ENCODE results near the gene PLSCR5.

Gene PLSCR5, protein sequence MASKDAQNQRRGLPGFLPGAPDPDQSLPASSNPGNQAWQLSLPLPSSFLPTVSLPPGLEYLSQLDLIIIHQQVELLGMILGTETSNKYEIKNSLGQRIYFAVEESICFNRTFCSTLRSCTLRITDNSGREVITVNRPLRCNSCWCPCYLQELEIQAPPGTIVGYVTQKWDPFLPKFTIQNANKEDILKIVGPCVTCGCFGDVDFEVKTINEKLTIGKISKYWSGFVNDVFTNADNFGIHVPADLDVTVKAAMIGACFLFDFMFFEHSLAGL

GRCh38 chr3:146605106-146605505 lies at the start of gene PLSCR5:
Gene PLSCR5 (minus strand): TSS chr3:146605346. CDS start chr3:146605212, 134 bp downstream.
- DNase-seq = no peak

GRCh38 chr3:146653978-146654377 lies 48.8 kb upstream of the PLSCR5 start:
- no peak for DNase-seq

DNA sequence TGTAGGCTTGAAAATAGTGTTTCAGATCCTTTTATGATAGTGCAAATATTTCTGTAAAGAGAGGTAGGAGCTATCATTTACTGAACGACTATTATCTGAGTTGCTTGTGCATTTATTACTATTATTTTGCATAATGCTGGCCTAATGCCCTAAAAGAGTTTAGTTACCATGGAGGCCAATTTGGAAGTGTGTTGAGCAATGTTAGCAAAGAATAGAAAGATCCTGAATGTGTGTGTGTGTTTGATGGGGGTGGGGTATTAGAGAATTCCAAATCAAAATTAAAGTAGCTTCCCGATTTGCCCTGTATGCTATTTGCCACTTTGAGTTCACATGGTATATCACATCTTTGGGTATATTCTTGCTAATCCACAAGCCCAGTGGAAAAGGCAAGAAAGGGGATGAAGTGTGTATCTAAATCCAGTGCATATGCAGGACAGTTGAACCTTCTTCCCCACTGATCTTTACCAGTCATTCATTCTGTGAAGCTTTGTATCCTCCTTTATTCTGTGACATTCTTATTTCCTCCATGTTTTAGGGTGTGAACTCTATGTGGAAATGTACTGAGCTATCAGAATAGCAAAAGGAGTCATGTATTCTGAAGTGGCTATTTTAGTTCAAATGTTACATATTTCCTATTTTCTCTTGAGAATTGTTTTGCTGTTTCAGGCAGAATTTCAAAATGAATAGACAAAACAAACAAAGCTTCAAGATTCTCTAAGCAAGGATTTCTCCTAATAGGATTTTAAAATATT lies 45.7 kb upstream of the PLSCR5 start:
- no peak for DNase-seq

GRCh38 chr3:146646261-146646660 lies 41.1 kb upstream of the PLSCR5 start:
- DNase-seq = peak; percentile 16

- peak; percentile 14 for DNase-seq
Observed at GRCh38 chr3:146640955-146641867, 36.1 kb upstream of the PLSCR5 start.

GRCh38 chr3:146640361-146640760 lies 35.2 kb upstream of the PLSCR5 start:
- DNase-seq = no peak

- no peak for DNase-seq
Observed at GRCh38 chr3:146638718-146639117, 33.6 kb upstream of the PLSCR5 start.

DNA sequence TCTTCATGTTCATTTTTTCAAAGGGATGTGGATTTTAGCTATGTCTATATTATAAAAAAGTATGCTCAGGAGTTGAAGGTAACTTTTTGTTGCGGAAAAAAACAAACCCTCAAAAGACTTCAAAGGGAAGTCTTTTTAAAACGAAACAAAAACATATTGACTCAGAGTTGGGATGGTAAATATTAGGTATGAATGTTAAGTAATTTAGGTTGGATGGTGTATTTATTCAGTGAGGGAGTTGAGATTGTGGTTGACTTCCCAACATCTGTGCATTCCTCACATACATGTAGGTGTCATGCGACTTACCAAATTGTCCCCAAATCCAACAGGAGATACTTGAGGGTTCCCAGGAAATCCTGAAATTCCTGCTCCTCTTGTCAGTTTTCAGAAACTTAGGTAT lies 32.7 kb upstream of the PLSCR5 start:
- no peak for DNase-seq

GRCh38 chr3:146636881-146637280 lies 31.7 kb upstream of the PLSCR5 start:
- no peak for DNase-seq

GRCh38 chr3:146634346-146634745 lies 29.2 kb upstream of the PLSCR5 start:
- DNase-seq = no peak

GRCh38 chr3:146628671-146629070 lies 23.5 kb upstream of the PLSCR5 start:
- no peak for DNase-seq

DNA sequence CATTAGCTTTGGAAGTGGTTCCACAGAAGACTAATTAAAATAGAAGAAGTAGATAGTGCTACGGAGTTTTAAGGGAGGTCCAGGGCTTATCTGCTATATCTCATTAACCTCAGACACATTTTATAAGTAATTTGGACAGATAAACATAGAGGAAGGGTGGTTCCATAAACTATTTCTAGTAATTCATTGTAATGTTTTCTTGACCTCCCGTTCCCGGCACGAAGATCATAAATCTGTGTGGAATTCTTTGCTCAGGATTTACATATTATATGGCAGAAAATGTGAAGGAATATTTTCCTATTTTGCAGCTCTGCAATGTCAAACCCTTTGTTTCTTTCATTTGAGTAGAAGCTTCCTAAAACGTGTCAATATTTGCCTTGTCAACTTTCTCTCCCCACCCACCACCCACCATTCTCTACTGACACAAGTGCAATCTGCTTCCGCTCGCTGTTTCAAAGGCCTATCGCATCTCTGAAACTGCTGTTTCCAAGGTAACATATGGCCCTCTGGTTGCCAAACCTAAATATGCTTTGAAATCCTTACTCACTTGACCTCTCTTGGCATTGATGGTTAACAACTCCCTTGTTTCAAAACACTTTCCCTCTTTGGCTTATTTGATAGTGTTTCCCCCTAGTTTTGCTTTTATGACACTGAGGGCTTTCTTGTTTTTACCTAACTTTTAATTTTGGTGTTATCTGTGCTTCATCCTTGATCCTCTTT lies 21.4 kb upstream of the PLSCR5 start:
- DNase-seq = peak; percentile 51

DNA sequence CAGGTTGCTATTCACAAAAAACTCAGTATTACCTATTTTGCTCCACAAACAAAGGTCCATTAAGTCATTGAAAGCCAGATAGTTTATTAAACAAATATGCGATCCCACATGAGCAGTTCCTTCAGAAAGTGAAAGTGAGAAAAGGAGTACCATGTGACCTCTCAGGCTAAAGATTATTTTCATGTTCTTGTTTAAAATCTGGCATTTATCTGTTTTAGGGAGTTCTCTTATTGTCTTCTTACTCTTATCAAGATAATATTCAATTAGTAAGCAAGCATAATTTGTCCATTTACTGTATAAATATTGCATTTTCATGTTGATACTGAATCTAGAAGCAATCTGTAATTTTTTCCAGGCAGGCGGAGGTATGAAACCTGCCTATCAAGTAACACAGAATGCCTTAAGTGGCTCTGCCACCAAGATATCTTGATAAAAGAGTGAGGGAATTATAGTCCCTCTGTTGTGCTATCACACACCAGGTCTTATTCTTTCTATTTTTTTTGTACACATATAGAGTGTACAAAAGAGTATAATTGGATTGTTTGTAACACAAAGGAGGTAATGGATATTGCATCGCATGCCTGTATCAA lies 20.1 kb upstream of the PLSCR5 start:
- DNase-seq = no peak

- no peak for DNase-seq
Observed at GRCh38 chr3:146621723-146622122, 16.6 kb upstream of the PLSCR5 start.

GRCh38 chr3:146612015-146612414 lies 6.9 kb upstream of the PLSCR5 start:
- no peak for DNase-seq

GRCh38 chr3:146611096-146611495 lies 6.0 kb upstream of the PLSCR5 start:
- no peak for DNase-seq

GRCh38 chr3:146598535-146598934 lies 6.6 kb downstream of the PLSCR5 start:
- DNase-seq = no peak

DNA sequence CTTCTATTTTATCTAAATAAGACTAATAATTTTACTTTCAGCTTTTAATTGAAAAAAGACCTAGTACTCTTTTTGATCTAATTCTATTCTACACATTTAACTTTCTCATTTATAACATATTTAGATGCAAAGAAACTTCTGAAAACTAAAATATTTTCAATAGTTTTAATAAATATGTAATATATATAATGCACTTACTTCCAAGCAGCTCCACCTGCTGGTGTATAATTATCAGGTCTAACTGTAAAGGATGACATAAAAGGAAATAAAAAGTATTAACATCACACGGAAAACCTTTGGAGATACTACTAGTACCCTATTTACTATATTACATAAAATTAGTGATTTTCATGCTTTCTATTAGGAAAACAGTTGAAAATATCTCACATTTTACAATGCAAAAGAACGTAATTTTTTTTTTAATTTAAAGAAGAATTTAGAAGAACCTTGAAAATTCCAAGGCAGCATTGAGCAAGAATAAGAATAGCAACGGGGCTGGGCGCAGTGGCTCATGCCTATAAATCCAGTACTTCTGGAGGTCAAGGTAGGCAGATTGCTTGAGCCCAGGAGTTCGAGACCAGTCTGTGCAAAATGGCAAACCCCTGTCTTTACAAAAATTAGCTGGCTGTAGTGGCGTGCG lies 10.2 kb downstream of the PLSCR5 start:
- DNase-seq = no peak

- no peak for DNase-seq
Observed at GRCh38 chr3:146593776-146594175, 11.4 kb downstream of the PLSCR5 start.

DNA sequence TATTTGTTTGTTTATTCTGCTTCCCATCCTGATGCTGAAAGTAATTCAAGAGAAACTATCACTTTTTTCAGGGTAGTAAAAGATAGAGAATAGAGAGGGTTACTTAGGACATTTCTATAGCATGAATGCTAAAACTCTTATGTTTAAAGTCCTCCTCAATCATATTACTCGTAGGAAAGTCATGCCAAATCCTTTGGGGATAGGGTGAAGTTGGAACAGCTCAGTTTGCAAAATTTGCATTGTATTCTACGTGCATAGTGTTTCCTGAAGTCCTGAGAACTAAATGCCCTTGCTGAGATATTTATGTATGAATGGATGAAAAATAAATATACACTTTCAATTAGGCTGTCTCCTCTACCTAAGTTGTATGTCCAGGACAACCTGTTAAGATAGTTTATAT lies 14.6 kb downstream of the PLSCR5 start:
- no peak for DNase-seq

DNA sequence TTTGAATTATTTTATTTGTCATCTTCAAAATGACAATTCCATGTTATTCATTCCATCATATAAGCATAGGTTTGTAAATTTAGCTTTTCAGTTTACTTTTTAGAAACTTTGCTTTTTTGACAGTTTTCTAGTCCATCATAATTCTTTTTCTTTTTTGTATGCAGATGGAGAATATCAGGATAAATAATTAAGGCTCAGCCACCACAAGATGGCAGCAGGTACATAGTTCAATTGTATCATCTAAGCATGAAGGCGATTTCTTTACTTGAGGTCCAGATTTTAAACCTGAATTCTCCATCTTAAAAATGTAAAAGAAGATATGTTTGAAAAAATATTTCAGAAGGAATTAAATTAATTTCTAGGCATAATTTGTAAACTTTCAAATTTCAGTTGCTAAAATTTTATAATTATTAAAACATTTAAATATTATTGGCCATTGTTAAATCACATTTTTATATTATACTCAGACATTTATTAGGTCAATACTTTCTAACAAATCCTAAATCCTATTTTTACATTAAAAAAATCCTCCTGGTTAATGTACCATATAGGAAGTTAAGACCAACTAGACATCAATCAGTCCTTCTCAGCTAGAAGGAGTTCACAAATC lies 15.1 kb downstream of the PLSCR5 start:
- DNase-seq = peak; percentile 11

All from NCI-H1092 (cell line).